Measurements from ENCODE around the gene KIF1A.

The KIF1A gene

DNA sequence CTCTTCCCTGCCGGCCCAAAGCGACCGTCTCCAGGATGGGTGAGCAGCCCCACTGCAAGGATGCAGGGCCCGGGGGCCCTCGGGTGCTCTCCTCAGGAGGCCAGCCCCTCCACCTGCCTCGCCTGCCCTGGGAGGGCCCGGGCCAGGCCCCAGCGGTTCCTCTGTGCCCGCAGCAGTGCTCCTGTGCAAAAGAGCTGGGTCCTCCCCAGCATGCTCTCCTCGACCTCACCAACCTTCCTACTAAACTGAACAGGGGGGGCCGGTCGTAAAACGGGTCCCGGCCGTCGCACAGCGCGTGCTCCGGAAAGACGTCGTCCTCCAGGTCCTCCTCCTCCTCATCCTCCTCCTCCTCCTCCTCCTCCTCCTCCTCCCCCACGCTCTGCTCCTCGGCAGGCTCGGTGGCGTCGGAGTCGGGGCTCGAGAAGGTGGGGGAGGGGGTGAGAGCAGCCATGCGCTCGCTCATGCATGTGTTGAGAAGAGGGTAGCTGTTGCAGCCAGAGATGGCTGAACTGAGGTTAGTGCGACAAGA is 62.9 kb downstream of the KIF1A start:
- DNase-seq (ENCODE audit: low read depth), result no peak
- no peak for TF ChIP-seq CTCF (IDR thresholded peaks at IDR 0.05; ENCODE audit: low read length, missing control alignments)
- H3K4me3 ChIP-seq (replicated peaks; ENCODE audit: low read depth, low read length), result no peak overlapping the region

- H3K4me3 ChIP-seq (replicated peaks; ENCODE audit: low read depth, low read length), result no peak overlapping the region
- DNase-seq (ENCODE audit: low read depth), result no peak
- no peak for TF ChIP-seq CTCF (IDR thresholded peaks at IDR 0.05; ENCODE audit: low read length, missing control alignments)
These were observed 67.8 kb downstream of the KIF1A start for GRCh38 chr2:240752209-240752608.

GRCh38 chr2:240750409-240750808 is 69.6 kb downstream of the KIF1A start:
- no peak for DNase-seq (ENCODE audit: low read depth)
- H3K4me3 ChIP-seq (replicated peaks; ENCODE audit: low read depth, low read length), result no peak overlapping the region
- TF ChIP-seq CTCF (IDR thresholded peaks at IDR 0.05; ENCODE audit: low read length, missing control alignments), result no peak

GRCh38 chr2:240749516-240749915 is 70.5 kb downstream of the KIF1A start:
- DNase-seq (ENCODE audit: low read depth), result no peak
- TF ChIP-seq CTCF (IDR thresholded peaks at IDR 0.05; ENCODE audit: low read length, missing control alignments), result no peak
- no peak overlapping the region for H3K4me3 ChIP-seq (replicated peaks; ENCODE audit: low read depth, low read length)

DNA sequence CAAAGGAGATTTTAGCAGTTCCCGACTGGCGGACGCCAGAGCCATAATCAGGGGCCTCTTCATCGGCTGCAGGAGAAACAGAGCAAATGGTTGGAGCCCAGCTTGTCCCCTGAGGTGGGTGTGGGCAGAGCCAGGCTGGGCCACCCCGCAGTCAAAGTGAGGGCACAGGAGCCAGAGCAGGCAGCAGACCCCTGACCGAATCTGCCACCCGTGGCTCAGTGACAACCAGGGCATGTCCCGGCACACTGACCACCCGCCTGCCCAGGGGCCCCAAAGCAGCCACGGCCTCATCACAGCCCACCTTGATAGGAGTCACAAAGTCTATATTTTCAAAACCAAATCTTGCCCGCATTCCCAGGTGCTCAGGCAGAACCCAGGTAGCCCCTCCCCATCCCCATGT is 72.8 kb downstream of the KIF1A start:
- TF ChIP-seq CTCF (IDR thresholded peaks at IDR 0.05; ENCODE audit: low read length, missing control alignments), result no peak
- H3K4me3 ChIP-seq (replicated peaks; ENCODE audit: low read depth, low read length), result no peak overlapping the region
- DNase-seq (ENCODE audit: low read depth), result no peak

DNA sequence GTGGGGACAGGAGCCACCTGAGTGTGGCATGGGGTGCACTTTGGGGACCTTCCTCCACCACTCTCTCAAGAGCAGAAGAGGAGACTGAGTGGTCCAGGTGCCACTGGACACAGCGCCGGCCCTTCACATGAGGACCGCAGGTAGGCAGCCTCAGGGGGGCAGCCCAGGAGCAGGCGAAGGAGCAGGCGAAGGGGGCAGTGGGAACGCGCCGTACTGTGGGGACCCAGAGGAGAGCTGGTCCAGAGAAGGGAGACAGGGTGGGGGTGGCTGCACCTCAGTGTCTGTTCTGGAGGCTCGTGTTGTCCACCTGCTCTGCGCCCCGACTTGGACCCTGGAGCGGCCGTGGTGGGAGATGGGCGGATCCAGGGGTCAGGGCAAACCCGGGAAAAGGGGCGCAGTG is 73.3 kb downstream of the KIF1A start:
- no peak overlapping the region for H3K4me3 ChIP-seq (replicated peaks; ENCODE audit: low read depth, low read length)
- no peak for DNase-seq (ENCODE audit: low read depth)
- TF ChIP-seq CTCF (IDR thresholded peaks at IDR 0.05; ENCODE audit: low read length, missing control alignments), result no peak

DNA sequence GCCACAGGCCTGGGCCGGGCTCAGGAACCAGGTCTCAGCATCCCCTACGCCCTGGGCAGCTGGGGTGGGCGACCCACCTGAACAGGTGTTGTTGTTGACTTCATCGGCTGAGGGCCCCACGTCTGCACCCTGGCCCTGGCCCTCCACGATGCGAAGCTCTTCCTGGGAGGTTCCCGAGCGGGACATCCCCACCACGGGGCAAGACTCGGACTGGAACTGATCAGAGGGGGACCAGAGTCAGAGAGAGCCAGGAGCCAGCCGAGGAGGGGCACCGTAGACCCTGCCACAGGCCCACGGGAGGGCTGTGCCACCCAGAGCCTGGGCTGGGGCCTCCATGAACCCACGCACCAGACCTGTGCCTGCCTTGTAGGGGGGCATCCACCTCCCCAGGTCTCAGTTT is 74.1 kb downstream of the KIF1A start:
- no peak for TF ChIP-seq CTCF (IDR thresholded peaks at IDR 0.05; ENCODE audit: low read length, missing control alignments)

More for the DNA sequence above, 74.1 kb downstream of the KIF1A start:
- no peak overlapping the region for H3K4me3 ChIP-seq (replicated peaks; ENCODE audit: low read depth, low read length)
- no peak for DNase-seq (ENCODE audit: low read depth)

Measured in fibroblast of pulmonary artery (primary cell).